Stimulated activated CD8-positive, alpha-beta memory T cell treated with anti-CD3 and anti-CD28 coated beads, Interleukin-2, amount 100 ng/mL, for 48 hours (primary cell): ENCODE results near the gene WSCD2.
"Not testable (repeated sequence)": the region's sequence is repeated elsewhere in the genome, so short reads cannot be mapped to it uniquely, and the experiment has no call there.

ENCODE experiments used
- DNase-seq, 2 donors: peaks; one replicate each; pipeline ENCODE4 v3.0.0-alpha.2; 2020; ENCODE audit warnings: low read depth in 2 of 2

The WSCD2 gene

DNA sequence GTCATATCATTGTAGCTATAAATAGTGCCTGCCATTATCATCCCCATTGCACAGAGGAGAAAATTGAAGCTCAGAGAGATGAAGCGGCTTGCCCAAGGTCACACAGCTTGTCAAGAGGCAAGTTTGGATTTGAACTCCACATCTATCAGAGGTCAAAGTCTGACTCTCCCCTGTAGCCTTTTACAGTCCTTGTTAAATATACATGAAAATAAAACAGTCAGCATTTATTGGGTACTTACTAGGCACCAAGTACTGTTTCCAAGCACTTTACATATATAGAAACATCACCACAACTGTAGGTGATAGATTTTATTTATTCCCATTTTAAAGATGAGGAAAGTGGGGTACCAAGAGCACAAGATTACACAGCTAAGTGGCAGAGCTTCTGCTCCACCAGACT, 67.2 kb downstream of the WSCD2 start:
- no peak for DNase-seq

DNA sequence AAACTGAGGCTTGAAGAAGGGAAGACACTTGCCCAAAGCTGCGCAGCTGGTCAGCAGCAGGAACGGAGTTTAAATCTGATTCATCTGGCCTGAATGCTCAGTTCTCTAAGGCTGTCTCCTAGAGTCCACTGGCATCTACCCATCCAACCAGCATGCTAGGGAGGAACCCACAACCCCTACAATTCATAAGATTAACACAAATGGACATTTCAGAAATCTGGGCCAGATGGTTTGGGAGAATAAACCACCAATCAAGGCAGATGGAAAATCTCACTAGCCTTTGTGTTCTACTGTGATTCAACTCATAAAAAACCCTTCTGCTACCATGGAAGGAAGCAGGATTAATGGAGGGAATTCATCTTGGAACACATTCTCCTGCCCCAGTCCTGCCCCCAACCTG, 67.8 kb downstream of the WSCD2 start:
- DNase-seq = no peak

DNA sequence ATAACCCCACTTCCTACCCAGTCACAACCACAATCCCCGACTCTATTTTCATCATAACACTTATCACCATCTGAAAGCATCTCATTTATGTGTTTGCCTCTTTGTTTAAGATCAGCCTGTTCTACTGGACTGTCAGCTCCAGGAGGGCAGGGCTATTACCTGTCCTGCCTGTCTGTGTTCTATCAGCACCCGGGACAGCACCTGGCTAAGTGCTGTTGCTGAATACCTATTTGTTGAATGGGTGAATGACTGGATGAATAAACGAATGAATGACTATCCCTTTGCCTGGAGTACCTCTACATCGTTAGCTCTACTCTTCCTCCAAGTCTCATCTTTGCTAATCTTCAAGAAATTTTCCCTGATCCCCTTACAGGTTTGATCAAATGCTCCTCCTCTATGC, 69.0 kb downstream of the WSCD2 start:
- DNase-seq = no peak

DNA sequence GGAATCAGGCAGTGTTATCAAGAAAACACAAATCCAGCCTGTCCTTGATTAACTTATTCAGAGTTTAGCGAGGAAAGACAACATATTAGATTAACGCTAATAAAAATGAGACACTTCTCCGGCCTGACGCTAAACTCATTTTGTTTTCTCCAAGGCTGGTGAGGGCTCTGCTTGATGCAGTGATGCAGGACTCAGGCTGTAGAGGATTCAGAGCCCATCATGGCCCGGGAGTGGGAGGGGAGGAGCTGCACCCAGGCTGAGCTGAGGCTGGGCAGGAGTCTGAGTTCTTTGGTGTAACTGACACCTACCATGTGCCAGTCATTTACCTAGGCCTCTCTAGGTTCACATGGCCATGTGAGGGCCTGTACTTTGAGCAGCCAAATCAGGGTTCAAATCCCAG, 70.0 kb downstream of the WSCD2 start:
- no peak for DNase-seq

DNA sequence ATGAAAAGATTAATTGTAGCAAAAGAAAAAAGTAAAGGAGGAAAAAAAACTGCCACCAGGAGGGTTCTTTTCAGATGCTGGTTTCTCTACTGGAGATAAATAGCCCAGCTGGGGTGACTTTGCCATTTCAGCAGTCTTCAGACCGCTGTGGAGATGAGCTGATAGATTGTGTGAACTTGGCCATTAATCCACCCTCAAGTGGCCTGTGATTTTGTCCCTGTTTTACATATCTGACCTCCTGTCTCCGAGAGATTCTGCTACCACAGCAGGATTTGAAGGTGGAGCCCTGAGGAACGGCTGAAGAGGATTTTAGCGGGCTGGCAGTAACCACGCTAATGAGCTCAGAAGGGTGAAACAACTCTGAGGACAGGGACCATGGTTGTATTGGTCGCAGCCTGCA, 72.7 kb downstream of the WSCD2 start:
- DNase-seq = no peak

DNA sequence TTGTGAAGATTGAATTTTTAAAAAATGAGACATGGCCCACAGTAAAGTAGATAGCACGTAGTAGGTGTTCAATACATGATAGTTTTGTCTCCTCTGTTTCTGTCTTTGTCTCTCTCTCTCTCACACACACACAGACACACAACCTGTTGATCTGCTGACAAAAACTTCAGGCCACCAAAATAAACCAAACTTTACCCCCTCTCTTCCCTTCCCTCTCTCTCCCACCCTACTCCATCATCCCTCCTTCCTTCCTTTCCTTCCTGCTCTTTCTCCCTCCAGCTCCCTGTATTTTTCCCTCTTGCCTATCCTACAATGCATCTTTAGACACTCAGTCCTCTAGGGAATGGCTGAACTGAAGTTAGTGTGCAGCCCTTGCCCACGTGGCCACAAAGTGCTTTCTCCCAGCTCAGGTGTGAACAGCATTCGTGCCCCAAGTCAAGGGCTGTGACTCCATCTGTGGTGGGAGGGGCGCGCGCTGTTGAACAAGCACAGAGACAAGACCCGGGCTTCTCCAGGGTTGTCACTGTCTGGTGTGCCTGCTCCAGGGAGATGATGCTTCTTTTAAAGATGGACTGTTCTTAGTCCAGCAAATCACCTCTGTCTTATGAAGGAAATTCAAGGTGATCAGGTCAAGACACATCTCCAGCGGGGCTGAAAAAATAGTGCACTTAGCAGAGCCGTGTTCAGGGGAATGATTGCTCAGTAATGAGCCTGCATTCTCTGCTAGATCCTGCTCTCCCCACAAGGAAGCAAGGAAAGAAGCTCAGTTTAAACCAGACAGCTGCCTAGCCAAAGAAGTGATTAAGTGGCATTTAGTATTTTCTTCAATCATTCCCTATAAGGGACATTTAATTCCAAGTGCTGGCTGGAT, 75.3 kb downstream of the WSCD2 start:
- no peak for DNase-seq

DNA sequence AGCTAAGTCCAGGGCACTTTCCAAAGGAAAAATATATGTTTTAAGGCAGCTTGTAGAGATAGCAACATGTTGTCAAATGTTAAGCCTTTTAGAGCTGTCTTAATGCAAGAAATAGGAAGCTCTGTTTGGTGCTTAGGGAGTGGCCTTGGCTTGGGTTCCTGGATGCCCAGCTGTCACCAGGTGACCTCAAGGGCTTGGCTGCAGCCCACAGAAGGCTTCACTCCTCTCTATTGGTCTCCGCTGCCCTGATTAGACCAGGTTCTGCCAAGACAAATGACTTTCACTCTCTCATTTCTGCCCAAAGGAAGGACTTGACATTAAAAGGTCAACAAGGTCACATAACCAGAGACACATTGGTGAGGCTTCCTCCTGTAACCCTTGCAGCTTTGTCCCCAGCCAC, 76.8 kb downstream of the WSCD2 start:
- no peak for DNase-seq

DNA sequence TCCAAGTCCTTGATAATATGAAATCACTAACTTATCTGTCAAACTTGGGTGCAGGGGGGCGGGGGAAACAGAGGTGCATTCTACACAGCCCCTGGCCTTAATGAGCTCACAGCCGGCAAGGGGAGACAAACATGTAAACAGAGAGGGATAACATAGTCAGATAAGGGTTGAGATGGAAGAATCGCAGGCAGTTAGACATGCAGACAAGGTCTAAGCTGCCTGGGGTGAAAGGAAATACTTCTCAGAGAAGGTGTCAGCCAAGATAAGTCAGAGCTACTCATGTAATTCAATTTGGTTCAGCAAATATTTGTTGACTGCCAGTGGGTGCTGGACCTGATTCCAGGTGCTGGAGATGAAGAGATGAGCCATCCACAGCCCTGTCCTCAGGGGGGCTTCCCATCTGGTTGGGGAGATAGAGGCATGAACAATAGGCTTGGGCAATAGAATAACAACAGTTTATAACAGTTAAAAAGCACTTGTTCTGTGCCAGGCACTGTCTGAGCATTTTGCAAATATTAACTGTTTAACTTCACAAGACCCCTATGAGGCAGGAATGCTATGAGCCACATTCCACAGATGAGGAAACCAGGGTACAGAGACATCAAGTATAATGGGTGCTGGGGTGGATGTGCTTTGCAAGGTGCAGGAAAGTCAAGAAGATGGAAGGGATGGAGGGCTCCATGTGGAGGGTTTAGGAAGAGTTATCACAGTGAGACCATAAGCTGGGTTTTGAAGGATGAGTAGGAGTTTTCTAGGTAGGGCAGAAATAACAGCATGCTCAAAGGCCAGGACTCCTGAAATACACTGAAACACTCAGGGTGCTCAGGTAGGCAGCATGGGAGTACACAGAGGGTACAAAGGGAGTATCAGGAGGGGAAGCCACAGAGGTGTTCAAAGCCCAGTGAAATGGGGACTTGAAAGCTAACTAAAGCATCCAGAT, 79.0 kb downstream of the WSCD2 start:
- DNase-seq = no peak

DNA sequence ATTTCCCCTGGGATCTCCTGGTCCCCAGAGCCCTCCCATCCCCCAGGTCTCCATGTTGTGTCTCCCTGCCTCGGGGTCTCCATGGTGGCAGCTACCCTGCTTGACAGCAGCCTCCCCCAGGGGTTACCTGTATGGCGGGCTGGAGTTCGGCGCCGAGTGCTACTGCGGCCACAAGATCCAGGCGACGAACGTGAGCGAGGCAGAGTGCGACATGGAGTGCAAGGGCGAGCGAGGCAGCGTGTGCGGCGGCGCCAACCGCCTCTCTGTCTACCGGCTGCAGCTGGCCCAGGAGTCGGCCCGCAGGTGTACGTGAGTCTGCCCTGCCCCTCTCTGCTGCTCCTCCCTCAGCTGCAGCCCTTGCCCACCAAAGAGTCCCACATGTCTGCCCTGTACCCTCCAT, 80.9 kb downstream of the WSCD2 start:
- no peak for DNase-seq

DNA sequence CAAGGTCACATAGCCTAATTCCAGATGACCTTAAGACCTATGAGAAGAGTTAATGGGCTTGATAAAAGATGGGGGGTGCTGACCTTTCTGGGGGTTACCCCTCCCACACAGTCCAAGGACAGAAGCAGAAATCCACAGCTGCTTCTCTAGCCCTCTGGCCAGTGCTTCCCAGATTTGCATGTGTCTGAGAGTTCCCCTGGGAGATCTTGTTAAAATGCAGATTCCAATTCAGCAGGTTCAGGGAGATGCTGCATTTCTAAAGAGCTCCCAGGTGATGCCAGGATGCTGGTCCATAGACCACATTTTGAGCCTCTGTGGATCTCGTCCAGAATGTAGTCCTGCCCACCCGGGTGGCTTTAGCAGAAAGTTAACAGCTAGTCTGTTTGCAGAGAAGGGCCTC, 82.1 kb downstream of the WSCD2 start:
- no peak for DNase-seq

DNA sequence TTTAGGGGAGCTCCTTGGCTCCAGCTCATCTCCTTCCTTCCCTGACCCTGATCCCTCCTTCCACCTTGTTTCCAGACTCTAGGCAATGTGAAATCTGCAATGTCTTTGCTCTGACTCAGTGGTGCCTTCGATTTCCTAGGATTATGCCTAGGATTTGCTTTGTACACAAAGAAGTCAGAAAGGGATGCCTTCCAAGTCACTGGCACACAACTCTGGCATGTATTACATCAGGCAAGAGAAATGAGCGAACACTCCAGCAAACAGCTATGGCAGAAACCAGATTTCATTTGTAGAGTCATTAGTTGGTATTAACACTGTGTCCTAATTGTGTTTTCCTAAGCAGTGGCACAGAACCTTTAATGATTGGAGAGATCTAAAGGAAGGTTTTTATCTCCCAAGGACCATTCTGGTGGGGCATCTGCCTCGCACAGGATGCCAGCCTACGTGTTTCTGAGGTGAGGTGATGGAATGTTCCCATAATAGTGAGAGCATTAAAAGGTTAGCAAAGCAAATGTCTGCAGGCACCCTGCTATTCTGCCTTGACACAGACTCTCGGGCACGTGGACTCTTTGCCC, 84.9 kb downstream of the WSCD2 start:
- no peak for DNase-seq

DNA sequence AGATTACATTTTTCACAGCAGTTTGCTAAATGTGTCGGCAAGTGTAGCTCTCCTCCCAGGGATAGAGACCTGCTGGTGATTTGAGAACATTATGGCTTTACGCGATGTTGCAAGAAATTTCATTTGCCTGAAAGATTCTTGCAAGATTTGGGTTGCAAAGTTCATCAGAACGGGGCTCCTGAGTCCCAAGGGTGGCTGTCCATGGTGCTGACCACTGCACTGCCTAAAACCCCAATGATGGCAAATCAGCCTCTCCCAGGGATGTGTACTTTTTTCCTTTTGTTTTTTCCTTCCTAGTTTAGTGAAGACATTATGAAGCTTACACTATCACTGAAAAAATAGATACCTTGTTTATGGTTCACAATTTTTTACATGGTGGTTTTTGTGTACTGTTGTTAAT, 85.4 kb downstream of the WSCD2 start:
- no peak for DNase-seq

DNA sequence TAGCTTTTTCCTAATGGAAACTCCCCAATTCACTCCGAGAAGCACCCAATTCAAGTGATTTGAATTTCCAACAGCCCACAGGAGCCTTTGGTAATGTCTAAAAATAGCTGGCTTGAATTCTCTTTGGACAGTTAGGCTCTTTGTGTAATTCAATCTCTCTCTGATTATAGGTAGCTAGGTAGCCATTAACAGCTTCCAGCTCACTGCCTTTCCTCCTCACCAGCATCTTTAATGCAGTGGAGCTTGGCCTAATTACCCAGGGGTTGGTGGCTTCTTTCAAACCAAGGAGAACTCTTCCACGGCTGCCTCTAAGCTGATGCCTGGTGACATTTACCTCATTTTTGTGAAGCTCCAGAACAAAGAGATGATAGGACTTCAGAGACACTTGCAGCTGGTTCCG, 86.4 kb downstream of the WSCD2 start:
- DNase-seq = no peak

DNA sequence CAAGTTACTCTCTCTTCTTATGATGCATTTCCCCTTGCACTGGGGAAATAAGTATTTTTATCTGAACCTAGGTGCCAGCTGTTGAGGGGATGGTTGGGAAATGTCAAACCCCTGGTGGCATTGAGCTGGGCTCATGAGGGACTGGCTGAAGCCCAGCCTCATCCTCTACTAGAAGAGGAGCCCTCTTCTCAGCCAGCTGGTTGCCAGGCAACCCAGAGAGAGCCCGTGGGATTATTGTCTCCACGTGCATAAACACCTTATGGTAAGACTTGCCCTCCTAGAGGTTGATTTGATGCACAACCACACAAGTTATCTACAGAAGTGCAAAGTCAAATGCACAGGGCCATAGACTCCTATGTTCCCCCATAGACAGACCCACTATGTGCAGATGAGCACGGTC, 89.8 kb downstream of the WSCD2 start:
- no peak for DNase-seq

DNA sequence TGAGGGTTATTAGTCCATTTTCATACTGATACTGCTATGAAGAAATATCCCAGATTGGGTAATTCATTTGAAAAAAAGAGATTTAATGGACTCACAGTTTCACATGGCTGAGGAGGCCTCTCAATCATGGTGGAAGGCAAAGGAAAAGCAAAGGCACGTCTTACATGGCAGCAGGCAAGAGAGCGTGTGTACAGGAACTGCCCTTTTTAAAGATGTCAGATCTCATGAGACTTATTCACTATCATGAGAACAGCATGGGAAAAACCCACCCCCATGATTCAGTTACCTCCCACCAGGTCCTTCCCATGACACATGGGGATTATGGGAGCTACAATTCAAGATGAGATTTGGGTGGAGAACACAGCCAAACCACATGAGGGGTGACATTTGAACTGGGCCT, 96.0 kb downstream of the WSCD2 start:
- not testable (repeated sequence) for DNase-seq

DNA sequence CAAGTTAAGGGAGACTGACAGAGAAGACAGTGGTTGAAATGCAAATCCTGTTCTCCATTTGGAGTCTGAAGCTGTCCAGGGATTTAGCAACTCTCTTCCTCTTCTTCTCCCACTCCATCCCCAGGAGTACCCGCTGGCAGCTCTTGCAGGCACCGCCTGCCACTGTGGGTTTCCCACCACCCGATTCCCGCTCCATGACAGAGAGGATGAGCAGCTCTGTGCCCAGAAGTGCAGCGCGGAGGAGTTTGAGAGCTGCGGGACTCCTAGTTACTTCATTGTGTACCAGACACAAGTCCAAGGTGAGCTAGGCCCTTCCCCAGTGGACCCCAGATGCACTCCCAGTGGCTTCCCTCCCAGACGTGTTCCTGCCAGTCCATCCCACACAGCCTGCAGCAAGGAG, 97.8 kb downstream of the WSCD2 start:
- DNase-seq = no peak

DNA sequence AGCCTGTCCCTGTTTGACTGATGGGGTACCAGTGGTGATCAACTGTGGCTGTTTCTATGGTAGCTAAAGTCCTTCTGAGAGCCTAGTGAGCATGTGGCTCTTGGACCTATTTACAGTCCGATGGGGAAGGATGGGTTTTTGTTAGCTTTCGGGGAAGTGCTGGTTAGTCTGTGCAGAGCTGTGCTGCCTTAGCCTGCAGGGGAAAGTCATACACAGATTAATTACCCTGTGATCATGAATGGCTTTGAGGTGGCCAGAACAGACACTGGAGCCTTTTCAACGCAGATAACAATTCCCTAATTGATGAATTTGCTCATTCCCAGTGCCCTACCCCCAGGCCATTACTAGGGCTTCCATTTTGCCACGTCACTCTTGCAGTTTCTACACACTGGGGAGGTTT, 99.7 kb downstream of the WSCD2 start:
- DNase-seq = no peak

DNA sequence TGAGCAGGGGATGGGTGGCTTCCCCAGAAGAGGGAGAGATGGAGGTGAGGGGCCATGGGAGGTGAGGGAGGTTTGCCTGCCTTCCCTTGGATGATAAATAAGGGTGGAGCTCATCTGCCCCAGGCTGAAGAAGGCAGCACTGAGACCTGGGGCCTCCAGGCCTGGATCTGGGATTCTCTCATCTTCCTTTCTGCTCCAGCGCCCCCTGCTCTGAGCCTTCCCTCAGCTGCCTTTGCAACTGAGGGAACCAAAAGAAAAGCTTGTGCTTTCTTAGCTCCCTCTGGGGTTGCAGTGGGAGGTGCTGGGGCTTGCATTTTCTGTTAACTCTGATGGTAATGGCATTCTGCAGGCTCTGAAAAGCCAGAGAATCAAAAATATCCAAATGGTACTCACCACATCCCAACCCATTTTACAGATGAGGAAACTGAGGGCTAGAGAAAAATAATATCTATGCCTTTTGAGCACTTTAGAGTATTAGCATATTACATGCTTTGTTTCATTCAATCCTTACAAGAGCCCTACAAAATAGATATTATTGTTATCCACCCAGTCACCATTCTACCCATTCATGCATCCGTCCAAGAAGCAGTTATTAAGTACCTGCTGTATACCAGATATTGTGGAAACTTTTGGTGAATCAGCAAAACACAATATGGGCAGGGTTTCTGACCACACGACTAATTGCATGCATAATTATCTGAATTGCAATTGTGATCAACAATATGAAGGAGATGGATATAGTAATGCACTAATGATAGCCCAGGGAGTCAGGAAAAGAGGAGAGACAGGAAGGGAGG, 102.2 kb downstream of the WSCD2 start:
- DNase-seq = no peak

DNA sequence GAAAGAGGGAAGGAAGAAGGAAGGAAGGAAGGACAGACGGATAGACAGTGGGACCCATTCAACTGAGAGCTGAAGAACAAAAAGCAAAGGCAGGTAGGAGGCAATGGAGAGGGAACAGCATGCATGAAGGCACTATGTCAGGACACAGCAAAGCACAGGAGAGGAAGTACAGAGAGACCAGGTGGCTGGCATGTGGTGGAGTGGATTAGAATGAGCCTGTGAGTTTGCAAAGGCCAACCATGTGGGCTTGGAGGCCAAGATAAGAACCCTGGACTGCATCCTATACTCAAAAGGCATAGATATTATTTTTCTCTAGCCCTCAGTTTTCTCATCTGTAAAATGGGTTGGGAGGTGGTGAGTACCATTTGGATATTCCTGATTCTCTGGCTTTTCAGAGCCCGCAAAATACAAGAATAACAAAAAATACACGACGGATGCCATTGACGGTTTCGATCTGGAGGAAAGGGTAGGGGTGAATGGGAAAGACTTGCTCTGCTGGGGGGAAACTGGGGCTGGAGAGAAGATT, 102.9 kb downstream of the WSCD2 start:
- no peak for DNase-seq

DNA sequence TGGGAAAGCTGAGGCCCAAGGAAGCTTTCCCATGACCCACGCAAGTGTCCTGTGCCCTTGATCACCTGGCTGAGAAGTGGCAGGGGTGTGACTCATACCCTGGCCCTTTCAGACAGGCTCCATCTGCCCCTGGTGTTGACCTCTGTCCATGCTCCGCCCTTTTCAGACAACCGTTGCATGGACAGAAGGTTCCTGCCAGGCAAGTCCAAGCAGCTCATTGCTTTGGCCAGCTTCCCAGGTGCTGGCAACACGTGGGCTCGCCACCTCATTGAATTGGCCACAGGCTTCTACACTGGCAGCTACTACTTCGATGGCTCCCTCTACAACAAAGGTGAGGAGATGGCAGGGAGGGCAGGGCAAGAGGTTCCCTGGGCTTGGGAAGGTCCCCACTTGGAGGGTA, 103.5 kb downstream of the WSCD2 start:
- no peak for DNase-seq

DNA sequence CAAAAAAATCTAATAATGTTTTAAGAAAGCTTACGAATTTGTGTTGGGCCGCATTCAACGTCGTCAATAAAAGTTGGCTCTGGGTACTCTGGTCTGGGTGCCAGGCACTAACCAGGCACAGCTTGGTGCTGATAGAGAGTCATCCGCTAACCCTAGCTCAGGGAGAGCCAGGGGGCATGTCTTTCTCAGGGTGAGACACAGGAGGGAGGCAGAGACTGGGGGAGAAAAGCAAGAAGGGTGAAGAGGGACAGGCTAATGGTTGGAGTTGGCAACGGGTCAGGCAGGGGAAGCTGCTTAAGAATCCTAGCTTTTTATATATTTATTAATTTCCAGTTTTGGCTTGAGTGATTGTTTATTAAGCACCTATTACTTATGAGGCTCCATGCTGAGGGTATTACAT, 105.1 kb downstream of the WSCD2 start:
- no peak for DNase-seq
